Stimulated activated CD8-positive, alpha-beta memory T cell treated with anti-CD3 and anti-CD28 coated beads, Interleukin-4, amount 100 ng/mL, for 24 hours (primary cell): ENCODE data around the gene FCGBP.
"Not testable (repeated sequence)": the region's sequence is repeated elsewhere in the genome, so short reads cannot be mapped to it uniquely, and the experiment has no call there.

ENCODE experiments used
- DNase-seq: peaks from one replicate; pipeline ENCODE4 v3.0.0-alpha.2; 2020; ENCODE audit warnings: low read depth

Gene FCGBP

GRCh38 chr19:39934584-39935363, at the start of gene FCGBP:
TSS of gene FCGBP (minus strand) at chr19:39934634.
- DNase-seq = no peak

- DNase-seq = no peak
These were observed 49.4 kb upstream of the FCGBP start for GRCh38 chr19:39983695-39984300.

- no peak for DNase-seq
These were observed 48.4 kb upstream of the FCGBP start for GRCh38 chr19:39982883-39983282.

GRCh38 chr19:39974377-39975155, 40.1 kb upstream of the FCGBP start:
- DNase-seq = no peak

DNA sequence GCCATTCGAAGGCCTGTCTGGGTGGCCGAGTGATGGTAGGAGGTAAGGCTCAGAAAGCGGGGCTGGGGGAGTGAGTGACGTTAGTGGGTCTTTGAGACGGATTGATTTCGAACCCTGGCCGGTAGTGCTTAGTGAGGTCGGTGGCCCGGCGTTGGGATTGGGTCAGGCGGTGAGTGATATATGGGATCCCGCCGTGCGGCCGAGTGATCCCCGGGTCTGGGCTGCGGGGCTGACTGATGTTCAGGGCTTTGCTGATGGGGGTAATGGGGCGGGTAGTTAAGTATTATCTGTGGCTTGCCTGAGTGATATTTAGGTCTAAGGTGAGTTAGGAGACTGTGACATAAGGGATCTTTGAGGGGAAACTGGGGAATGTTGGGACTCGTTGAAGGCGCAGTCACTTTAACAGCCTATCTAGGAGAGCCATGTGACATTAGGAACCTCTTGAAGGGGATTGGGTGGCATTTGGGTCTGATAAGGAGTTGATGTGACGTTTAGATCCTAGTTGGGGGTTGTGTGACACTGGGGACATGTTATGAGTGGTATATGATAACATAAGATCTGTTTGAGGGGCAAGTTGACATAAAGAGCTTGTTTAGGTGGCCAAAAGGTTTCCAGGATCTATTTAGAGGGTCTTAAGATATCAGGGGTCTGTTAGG, 37.1 kb upstream of the FCGBP start:
- no peak for DNase-seq

- DNase-seq = peak; percentile 97
These were observed 36.4 kb upstream of the FCGBP start, which contains the start of gene PSMC4 for GRCh38 chr19:39970675-39971379. TSS of gene PSMC4 (plus strand) at chr19:39971165. CDS start at chr19:39971203, 38 bp downstream.

DNA sequence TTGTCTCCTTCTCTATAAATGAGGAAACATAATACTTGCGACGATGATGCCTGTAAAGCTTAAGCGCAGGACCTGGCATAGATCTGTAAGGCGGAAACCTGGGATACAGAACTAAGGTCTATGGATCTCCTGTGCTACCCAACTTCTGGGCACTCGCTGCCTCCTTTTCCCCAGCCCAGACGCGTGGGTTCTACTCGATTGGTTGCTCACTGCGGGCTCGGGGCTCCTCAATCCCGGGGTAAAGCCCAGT, 35.9 kb upstream of the FCGBP start:
- no peak for DNase-seq

DNA sequence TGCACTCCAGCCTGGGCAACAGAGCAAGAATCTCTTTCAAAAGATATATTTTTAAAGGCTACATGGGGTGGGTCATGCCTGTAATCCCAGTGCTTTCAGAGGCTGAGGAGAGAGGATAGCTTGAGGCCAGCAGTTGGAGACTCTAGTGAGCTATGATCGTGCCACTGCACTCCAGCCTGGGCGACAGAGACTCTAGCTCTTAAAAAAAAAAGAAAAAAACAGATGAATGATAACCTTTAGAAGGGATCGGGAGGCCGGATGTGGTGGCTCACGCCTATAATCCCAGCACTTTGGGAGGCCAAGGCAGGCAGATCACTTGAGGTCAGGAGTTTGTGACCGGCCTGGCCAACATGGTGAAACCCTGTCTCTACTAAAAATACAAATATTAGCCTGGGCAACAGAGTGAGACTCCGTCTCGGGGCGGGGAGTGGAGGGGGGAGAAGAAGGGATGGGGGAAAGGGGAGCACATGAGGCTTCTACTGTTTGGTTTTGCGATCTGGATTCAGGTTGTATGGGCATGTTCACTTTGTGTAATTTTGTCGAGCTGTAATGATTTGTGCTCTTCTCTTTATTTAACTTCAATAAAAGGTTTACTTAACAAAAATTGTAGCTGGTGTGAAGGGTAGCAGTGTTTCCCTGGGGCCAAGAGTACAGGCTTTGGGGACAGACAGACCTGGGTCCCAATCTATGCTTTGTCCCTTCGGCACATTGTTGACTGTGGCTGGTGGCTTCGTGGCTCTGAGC, 35.4 kb upstream of the FCGBP start:
- no peak for DNase-seq

GRCh38 chr19:39969266-39969665, 34.8 kb upstream of the FCGBP start:
- no peak for DNase-seq

- no peak for DNase-seq
These were observed 34.4 kb upstream of the FCGBP start for GRCh38 chr19:39968789-39969188.

- no peak for DNase-seq
These were observed 33.1 kb upstream of the FCGBP start for GRCh38 chr19:39967561-39967960.

DNA sequence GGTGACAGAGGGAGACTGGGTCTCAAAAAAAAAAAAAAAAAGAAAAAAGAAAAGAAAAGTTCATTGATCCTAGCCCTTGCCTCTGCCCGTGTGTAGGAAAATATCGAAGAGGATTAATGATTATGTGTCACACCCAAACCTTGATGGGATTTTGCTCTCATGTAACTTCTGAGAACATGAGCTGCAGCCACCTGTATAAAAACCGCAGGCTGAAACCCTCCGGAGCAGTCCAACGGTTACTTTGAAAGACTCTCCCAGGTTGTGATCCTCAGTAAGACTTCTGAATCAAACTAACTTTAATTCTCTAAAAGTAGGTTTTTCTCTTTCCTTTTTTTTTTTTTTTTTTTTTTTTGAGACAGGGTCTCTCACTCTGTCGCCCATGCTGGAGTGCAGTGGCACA, 32.2 kb upstream of the FCGBP start:
- DNase-seq = no peak

DNA sequence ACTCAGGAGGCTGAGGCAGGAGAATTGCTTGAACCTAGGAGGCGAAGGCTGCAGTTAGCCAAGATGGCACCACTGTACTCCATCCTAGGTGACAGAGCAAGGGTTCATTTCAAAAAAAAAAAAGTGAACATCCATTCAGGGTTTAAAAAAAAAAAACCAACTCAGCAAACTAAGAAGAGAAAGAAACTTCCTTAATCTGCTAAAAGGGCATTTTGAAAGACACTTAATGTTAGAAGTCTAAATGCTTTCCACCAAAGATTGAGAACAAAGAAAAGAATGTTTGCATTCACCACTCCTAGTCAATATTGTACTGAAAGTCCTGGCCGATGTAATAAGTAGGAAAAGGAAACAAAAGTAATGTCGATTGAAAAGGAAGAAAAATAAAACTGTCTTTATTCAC, 29.5 kb upstream of the FCGBP start:
- DNase-seq = no peak

DNA sequence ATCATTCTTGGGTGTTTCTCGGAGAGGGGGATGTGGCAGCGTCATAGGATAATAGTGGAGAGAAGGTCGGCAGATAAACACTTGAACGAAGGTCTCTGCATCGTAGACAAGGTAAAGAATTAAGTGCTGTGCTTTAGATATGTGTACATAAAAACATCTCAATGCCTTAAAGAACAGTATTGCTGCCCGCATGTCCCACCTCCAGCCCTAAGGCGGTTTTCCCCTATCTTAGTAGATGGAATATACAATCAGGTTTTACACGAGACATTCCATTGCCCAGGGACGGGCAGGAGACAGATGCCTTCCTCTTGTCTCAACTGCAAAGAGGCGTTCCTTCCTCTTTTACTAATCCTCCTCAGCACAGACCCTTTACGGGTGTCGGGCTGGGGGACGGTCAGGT, 25.0 kb upstream of the FCGBP start:
- not testable (repeated sequence) for DNase-seq

DNA sequence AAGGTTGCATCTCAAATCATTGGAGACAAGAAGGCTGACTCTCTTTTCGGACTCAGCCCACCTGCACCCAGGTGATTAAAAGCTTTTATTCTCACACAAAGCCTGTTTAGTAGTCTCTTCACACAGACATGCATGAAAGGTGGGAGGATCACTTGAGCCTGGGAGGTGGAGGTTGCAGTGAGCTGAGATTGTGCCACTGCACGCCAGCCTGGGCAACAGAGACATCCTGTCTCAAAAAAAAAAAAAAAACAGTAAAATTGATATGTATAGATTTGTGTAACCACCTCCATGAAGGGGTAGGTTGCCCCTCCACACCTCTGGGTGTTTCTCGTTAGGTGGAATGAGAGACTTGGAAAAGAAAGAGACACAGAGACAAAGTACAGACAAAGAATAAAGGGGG, 24.5 kb upstream of the FCGBP start:
- not testable (repeated sequence) for DNase-seq

- DNase-seq = not testable (repeated sequence)
These were observed 23.5 kb upstream of the FCGBP start for GRCh38 chr19:39957886-39958285.

DNA sequence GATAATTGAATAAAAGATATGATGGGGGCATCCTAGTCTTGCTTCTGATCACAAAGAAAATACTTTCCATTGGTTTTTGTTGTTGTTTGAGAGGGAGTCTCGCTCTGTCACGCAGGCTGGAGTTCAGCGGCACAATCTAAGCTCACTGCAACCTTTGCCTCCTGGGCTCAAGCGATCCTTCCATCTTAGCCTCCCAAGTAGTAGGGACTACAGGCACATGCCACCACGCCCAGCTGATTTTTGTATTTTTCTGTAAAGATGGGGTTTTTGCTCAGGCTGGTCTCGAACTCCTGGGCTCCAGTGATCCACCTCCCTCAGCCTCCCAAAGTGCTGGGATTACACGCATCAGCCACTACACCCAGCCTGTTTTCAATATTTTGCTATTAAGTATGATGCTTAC, 19.5 kb upstream of the FCGBP start:
- DNase-seq = no peak

GRCh38 chr19:39951686-39952085, 17.3 kb upstream of the FCGBP start:
- no peak for DNase-seq

DNA sequence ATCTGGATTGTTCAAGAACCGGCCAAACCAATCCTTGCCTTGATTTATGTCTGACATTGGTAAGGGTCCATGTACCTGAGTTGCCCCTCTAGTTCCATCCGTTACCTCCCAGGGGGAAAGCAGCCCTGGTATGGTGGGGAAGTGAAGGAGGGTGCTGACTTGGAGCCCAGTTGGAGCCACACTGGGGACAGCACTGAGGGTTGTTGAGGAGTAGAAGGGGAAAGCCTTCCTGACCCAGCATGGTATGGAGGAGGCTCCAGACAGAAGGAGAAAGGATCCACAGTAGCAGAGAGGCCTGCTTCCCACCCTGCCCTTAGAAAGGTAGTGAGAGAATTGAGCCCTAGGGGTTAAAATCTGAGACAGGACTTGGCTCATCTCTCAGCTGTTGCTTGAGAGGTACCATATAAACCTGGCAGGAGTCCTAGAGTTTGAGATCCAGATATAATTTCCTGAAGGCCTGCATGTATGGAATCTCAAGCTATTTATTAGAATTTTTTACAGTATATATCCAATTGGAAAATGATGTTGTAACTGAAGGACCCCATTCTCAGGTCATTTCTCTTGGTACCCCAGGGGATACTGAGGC, 16.7 kb upstream of the FCGBP start:
- DNase-seq = no peak

GRCh38 chr19:39949026-39949747, 14.8 kb upstream of the FCGBP start:
- no peak for DNase-seq
